DMS53 (cell line): ENCODE results near the gene ANO4.
A peak's percentile ranks its signal among the peaks of the same experiment; 100 is the strongest.
"Not testable (repeated sequence)": the region's sequence is repeated elsewhere in the genome, so short reads cannot be mapped to it uniquely, and the experiment has no call there.

ENCODE experiments used
- DNase-seq: peaks from one replicate; lab custom pipeline; 2025; lab: John Stamatoyannopoulos, UW

The ANO4 gene

GRCh38 chr12:100953217-100953616 lies 158.6 kb downstream of the ANO4 start:
- peak; percentile 33 for DNase-seq

GRCh38 chr12:100953677-100954076 lies 159.1 kb downstream of the ANO4 start:
- DNase-seq, result no peak

- DNase-seq, result no peak
Observed at GRCh38 chr12:100954118-100954517, 159.5 kb downstream of the ANO4 start.

- no peak for DNase-seq
Observed at GRCh38 chr12:100955139-100955538, 160.6 kb downstream of the ANO4 start.

GRCh38 chr12:100956311-100956852 lies 161.8 kb downstream of the ANO4 start:
- no peak for DNase-seq

- peak; percentile 6 for DNase-seq
Observed at GRCh38 chr12:100959481-100959880, 164.9 kb downstream of the ANO4 start.

- DNase-seq, result no peak
Observed at GRCh38 chr12:100962086-100962712, 167.6 kb downstream of the ANO4 start.

GRCh38 chr12:100963381-100963780 lies 168.8 kb downstream of the ANO4 start:
- DNase-seq, result no peak

GRCh38 chr12:100964028-100964427 lies 169.5 kb downstream of the ANO4 start:
- DNase-seq, result no peak

GRCh38 chr12:100967189-100967588 lies 172.6 kb downstream of the ANO4 start:
- DNase-seq, result no peak

GRCh38 chr12:100970894-100971293 lies 176.3 kb downstream of the ANO4 start:
- no peak for DNase-seq

GRCh38 chr12:100972121-100972520 lies 177.5 kb downstream of the ANO4 start:
- DNase-seq, result no peak

- DNase-seq, result no peak
Observed at GRCh38 chr12:100974341-100974740, 179.8 kb downstream of the ANO4 start.

- DNase-seq, result no peak
Observed at GRCh38 chr12:100974747-100975146, 180.2 kb downstream of the ANO4 start.

GRCh38 chr12:100976735-100977134 lies 182.2 kb downstream of the ANO4 start:
- DNase-seq, result no peak

GRCh38 chr12:100980856-100981255 lies 186.3 kb downstream of the ANO4 start:
- no peak for DNase-seq

GRCh38 chr12:100982511-100983183 lies 188.1 kb downstream of the ANO4 start:
- no peak for DNase-seq

GRCh38 chr12:100984796-100985195 lies 190.2 kb downstream of the ANO4 start:
- DNase-seq, result no peak

GRCh38 chr12:100986595-100987547 lies 192.3 kb downstream of the ANO4 start:
- no peak for DNase-seq

GRCh38 chr12:100987552-100988521 lies 193.3 kb downstream of the ANO4 start:
- peak; percentile 77 for DNase-seq

- DNase-seq, result not testable (repeated sequence)
Observed at GRCh38 chr12:100989509-100989908, 194.9 kb downstream of the ANO4 start.
